ENCODE measurements around the gene NR2F6.

NR2F6 gene

GRCh38 chr19:17184371-17184841 lies 61.3 kb downstream of the NR2F6 start:
- TF ChIP-seq ZFX (IDR thresholded peaks at IDR 0.05) = no peak
- no peak for TF ChIP-seq CTCF (conservative IDR thresholded peaks at IDR 0.05)
- no peak overlapping the region for H3K27ac ChIP-seq

GRCh38 chr19:17183858-17184321 lies 61.8 kb downstream of the NR2F6 start:
- H3K27ac ChIP-seq = no peak overlapping the region
- TF ChIP-seq CTCF (conservative IDR thresholded peaks at IDR 0.05) = no peak
- TF ChIP-seq ZFX (IDR thresholded peaks at IDR 0.05) = no peak

GRCh38 chr19:17183271-17183761 lies 62.4 kb downstream of the NR2F6 start:
- TF ChIP-seq CTCF (conservative IDR thresholded peaks at IDR 0.05) = no peak
- TF ChIP-seq ZFX (IDR thresholded peaks at IDR 0.05) = no peak
- H3K27ac ChIP-seq = no peak overlapping the region

All from C4-2B (cell line).